Fibroblast of the aortic adventitia (primary cell): ENCODE results near the gene PTDSS2. TPM values are rescaled to one million over a fixed set of nuclear protein-coding genes. Genes with fewer than 3 reads are reported as not detected.
A peak's percentile ranks its signal among the peaks of the same experiment; 100 is the strongest.

Experiments
- DNase-seq: peaks from one replicate; pipeline ENCODE4 v3.0.0-alpha.2; 2010; ENCODE audit warnings: low read depth
- H3K4me3 ChIP-seq: 2 replicates; pipeline ENCODE4 v1.5.1; 2011; ENCODE audit warnings: low read depth, mild to moderate bottlenecking, control low read depth, low read length, moderate library complexity
- CTCF ChIP-seq: IDR thresholded peaks from 2 replicates; pipeline ENCODE4 v1.5.1; 2011; ENCODE audit warnings: mild to moderate bottlenecking, low read length, control low read depth, inconsistent platforms; ENCODE audit not compliant: insufficient read depth
- total RNA-seq: library from RNA; depleted of rRNA; stranded (reverse); fragments of >200 nt; gene quantifications from 2 replicates; pipeline ENCODE4 v1.2.3, GENCODE V29; 2012; ENCODE audit warnings: low replicate concordance

The PTDSS2 gene
- total RNA-seq, 1 donor, result 28.7 TPM

GRCh38 chr11:405954-406795 is 43.9 kb upstream of the PTDSS2 start:
- H3K4me3 ChIP-seq, result peak overlapping the region; percentile 72
- no peak for DNase-seq
- no peak for TF ChIP-seq CTCF

- DNase-seq, result peak; percentile 77
- no peak for TF ChIP-seq CTCF
- H3K4me3 ChIP-seq, result peak overlapping the region; percentile 72
Observed at GRCh38 chr11:406796-407650, 43.1 kb upstream of the PTDSS2 start.

GRCh38 chr11:407651-408123 is 42.4 kb upstream of the PTDSS2 start:
- no peak for TF ChIP-seq CTCF
- H3K4me3 ChIP-seq, result no peak overlapping the region
- DNase-seq, result no peak

- H3K4me3 ChIP-seq, result no peak overlapping the region
- no peak for TF ChIP-seq CTCF
- no peak for DNase-seq
Observed at GRCh38 chr11:408154-409007, 41.7 kb upstream of the PTDSS2 start.

- TF ChIP-seq CTCF, result no peak
- no peak overlapping the region for H3K4me3 ChIP-seq
- DNase-seq, result no peak
Observed at GRCh38 chr11:409008-409599, 41.0 kb upstream of the PTDSS2 start.
